Measurements from ENCODE around the gene HINT3.

DNA sequence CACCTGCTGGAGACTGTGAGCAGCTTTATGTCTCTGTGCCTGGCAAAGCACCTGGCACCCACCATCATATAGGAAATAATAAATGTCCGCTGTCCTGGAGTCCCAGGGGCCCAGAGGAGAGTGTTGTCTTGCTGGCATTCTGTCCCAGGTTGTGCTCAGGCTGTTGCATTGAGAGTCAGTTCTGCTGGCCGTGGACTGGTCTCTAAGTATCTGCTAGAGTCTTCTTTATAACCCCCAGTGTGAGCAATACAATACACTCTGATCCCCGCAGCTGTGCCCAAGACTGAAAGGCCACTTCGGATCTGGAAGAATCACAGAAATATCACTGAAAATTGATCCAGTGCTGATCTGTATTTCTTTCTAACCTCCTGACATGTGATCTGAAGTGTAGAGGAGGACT is 38.3 kb upstream of the HINT3 start:
- TF ChIP-seq POLR2AphosphoS5 (IDR thresholded peaks at IDR 0.05; ENCODE audit: low read depth) (no peak), JUNB (IDR thresholded peaks at IDR 0.05; ENCODE audit: unreplicated experiment) (no peak), EZH2phosphoT487 (IDR thresholded peaks at IDR 0.05; ENCODE audit: unreplicated experiment) (no peak), ZNF331 (CRISPR knock-in tag; IDR thresholded peaks at IDR 0.05; ENCODE audit: low read depth) (no peak), EZH2 (IDR thresholded peaks at IDR 0.05; ENCODE audit: low read depth, unreplicated experiment) (no peak), CREB1 (CRISPR knock-in tag; IDR thresholded peaks at IDR 0.05; ENCODE audit: low read depth) (no peak), ZNF114 (CRISPR knock-in tag; IDR thresholded peaks at IDR 0.05) (no peak), NANOG (IDR thresholded peaks at IDR 0.05; ENCODE audit: borderline replicate concordance) (no peak), STAT1 (IDR thresholded peaks at IDR 0.05; ENCODE audit: unreplicated experiment) (no peak)
- TF ChIP-seq, protein P1, sequence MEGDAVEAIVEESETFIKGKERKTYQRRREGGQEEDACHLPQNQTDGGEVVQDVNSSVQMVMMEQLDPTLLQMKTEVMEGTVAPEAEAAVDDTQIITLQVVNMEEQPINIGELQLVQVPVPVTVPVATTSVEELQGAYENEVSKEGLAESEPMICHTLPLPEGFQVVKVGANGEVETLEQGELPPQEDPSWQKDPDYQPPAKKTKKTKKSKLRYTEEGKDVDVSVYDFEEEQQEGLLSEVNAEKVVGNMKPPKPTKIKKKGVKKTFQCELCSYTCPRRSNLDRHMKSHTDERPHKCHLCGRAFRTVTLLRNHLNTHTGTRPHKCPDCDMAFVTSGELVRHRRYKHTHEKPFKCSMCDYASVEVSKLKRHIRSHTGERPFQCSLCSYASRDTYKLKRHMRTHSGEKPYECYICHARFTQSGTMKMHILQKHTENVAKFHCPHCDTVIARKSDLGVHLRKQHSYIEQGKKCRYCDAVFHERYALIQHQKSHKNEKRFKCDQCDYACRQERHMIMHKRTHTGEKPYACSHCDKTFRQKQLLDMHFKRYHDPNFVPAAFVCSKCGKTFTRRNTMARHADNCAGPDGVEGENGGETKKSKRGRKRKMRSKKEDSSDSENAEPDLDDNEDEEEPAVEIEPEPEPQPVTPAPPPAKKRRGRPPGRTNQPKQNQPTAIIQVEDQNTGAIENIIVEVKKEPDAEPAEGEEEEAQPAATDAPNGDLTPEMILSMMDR (conservative IDR thresholded peaks at IDR 0.05; ENCODE audit: low read depth in 2 of 2) = no peak
- TF ChIP-seq, protein P2, sequence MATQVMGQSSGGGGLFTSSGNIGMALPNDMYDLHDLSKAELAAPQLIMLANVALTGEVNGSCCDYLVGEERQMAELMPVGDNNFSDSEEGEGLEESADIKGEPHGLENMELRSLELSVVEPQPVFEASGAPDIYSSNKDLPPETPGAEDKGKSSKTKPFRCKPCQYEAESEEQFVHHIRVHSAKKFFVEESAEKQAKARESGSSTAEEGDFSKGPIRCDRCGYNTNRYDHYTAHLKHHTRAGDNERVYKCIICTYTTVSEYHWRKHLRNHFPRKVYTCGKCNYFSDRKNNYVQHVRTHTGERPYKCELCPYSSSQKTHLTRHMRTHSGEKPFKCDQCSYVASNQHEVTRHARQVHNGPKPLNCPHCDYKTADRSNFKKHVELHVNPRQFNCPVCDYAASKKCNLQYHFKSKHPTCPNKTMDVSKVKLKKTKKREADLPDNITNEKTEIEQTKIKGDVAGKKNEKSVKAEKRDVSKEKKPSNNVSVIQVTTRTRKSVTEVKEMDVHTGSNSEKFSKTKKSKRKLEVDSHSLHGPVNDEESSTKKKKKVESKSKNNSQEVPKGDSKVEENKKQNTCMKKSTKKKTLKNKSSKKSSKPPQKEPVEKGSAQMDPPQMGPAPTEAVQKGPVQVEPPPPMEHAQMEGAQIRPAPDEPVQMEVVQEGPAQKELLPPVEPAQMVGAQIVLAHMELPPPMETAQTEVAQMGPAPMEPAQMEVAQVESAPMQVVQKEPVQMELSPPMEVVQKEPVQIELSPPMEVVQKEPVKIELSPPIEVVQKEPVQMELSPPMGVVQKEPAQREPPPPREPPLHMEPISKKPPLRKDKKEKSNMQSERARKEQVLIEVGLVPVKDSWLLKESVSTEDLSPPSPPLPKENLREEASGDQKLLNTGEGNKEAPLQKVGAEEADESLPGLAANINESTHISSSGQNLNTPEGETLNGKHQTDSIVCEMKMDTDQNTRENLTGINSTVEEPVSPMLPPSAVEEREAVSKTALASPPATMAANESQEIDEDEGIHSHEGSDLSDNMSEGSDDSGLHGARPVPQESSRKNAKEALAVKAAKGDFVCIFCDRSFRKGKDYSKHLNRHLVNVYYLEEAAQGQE (IDR thresholded peaks at IDR 0.05; ENCODE audit: unreplicated experiment) = no peak
- TF ChIP-seq, protein P3, sequence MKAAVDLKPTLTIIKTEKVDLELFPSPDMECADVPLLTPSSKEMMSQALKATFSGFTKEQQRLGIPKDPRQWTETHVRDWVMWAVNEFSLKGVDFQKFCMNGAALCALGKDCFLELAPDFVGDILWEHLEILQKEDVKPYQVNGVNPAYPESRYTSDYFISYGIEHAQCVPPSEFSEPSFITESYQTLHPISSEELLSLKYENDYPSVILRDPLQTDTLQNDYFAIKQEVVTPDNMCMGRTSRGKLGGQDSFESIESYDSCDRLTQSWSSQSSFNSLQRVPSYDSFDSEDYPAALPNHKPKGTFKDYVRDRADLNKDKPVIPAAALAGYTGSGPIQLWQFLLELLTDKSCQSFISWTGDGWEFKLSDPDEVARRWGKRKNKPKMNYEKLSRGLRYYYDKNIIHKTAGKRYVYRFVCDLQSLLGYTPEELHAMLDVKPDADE (IDR thresholded peaks at IDR 0.05) = no peak

Measured in GM23338 (cell line).